Measurements from ENCODE around the gene TMIGD2.
"Not testable (repeated sequence)": the region's sequence is repeated elsewhere in the genome, so short reads cannot be mapped to it uniquely, and the experiment has no call there.

TMIGD2 gene

GRCh38 chr19:4295972-4296771 is 6.0 kb downstream of the TMIGD2 start:
- DNase-seq, result peak; percentile 13

- no peak for DNase-seq
These were observed 7.8 kb downstream of the TMIGD2 start for GRCh38 chr19:4294389-4294788.

GRCh38 chr19:4292515-4292914 is 9.7 kb downstream of the TMIGD2 start:
- no peak for DNase-seq

- no peak for DNase-seq
These were observed 10.9 kb downstream of the TMIGD2 start for GRCh38 chr19:4291184-4291732.

- DNase-seq, result no peak
These were observed 14.0 kb downstream of the TMIGD2 start for GRCh38 chr19:4288091-4288777.

- not testable (repeated sequence) for DNase-seq
These were observed 16.0 kb downstream of the TMIGD2 start for GRCh38 chr19:4286141-4286540.

- DNase-seq, result no peak
These were observed 17.2 kb downstream of the TMIGD2 start for GRCh38 chr19:4284974-4285373.

GRCh38 chr19:4284176-4284958 is 17.8 kb downstream of the TMIGD2 start:
- DNase-seq, result no peak

GRCh38 chr19:4279530-4280422 is 22.4 kb downstream of the TMIGD2 start:
- no peak for DNase-seq

- DNase-seq, result no peak
These were observed 23.0 kb downstream of the TMIGD2 start for GRCh38 chr19:4279267-4279529.

- no peak for DNase-seq
These were observed 23.5 kb downstream of the TMIGD2 start, which contains the start of gene SHD for GRCh38 chr19:4278419-4279266. Gene SHD, plus strand, starts transcription at chr19:4279266. Its CDS starts 798 bp downstream, at chr19:4280064.

GRCh38 chr19:4278010-4278409 is 24.2 kb downstream of the TMIGD2 start:
- no peak for DNase-seq

GRCh38 chr19:4277191-4277696 is 24.9 kb downstream of the TMIGD2 start:
- DNase-seq, result no peak

GRCh38 chr19:4274321-4274686 is 27.9 kb downstream of the TMIGD2 start:
- not testable (repeated sequence) for DNase-seq

- DNase-seq, result no peak
These were observed 29.3 kb downstream of the TMIGD2 start for GRCh38 chr19:4272894-4273293.

- DNase-seq, result no peak
These were observed 33.3 kb downstream of the TMIGD2 start for GRCh38 chr19:4268816-4269430.

GRCh38 chr19:4267901-4268815 is 34.0 kb downstream of the TMIGD2 start:
- no peak for DNase-seq

GRCh38 chr19:4267101-4267900 is 34.9 kb downstream of the TMIGD2 start:
- peak; percentile 56 for DNase-seq
